GM19372 (cell line): Measurements from ENCODE around the gene HOXB3.

ENCODE experiments used
- ATAC-seq: cut with Tn5 transposase; IDR thresholded peaks from one replicate; pipeline ENCODE4 v1.9.1; 2021; ENCODE audit warnings: mild to moderate bottlenecking, low read depth, moderate library complexity; ENCODE audit not compliant: unreplicated experiment

The HOXB3 gene

GRCh38 chr17:48613862-48614694 lies 24.0 kb upstream of the HOXB3 start:
- no peak for ATAC-seq

- ATAC-seq: no peak
These were observed 23.0 kb upstream of the HOXB3 start for GRCh38 chr17:48612854-48613691.

GRCh38 chr17:48612456-48612853 lies 22.4 kb upstream of the HOXB3 start:
- no peak for ATAC-seq

GRCh38 chr17:48611681-48612455 lies 21.8 kb upstream of the HOXB3 start:
- ATAC-seq: no peak

- no peak for ATAC-seq
These were observed 21.2 kb upstream of the HOXB3 start for GRCh38 chr17:48611213-48611612.

GRCh38 chr17:48610282-48611211 lies 20.5 kb upstream of the HOXB3 start, which contains the start of gene HOXB7:
Gene HOXB7 (minus strand): TSS chr17:48611017. CDS start chr17:48610918, 99 bp downstream.
- no peak for ATAC-seq

GRCh38 chr17:48609759-48610281 lies 19.8 kb upstream of the HOXB3 start:
- no peak for ATAC-seq

GRCh38 chr17:48609033-48609432 lies 19.0 kb upstream of the HOXB3 start:
- no peak for ATAC-seq

- ATAC-seq: no peak
These were observed 18.4 kb upstream of the HOXB3 start for GRCh38 chr17:48608494-48608834.

- no peak for ATAC-seq
These were observed 17.0 kb upstream of the HOXB3 start for GRCh38 chr17:48606892-48607614.

GRCh38 chr17:48605991-48606891 lies 16.2 kb upstream of the HOXB3 start:
- no peak for ATAC-seq

- ATAC-seq: no peak
These were observed 15.4 kb upstream of the HOXB3 start for GRCh38 chr17:48605409-48605919.

- ATAC-seq: no peak
These were observed 14.8 kb upstream of the HOXB3 start, which contains the start of gene HOXB6 for GRCh38 chr17:48604770-48605329. Gene HOXB6 (minus strand): TSS chr17:48604986. CDS start chr17:48598150, 6,836 bp downstream.

- ATAC-seq: no peak
These were observed 14.1 kb upstream of the HOXB3 start for GRCh38 chr17:48603959-48604769.

GRCh38 chr17:48601539-48602425 lies 11.7 kb upstream of the HOXB3 start:
- ATAC-seq: no peak

- ATAC-seq: no peak
These were observed 11.1 kb upstream of the HOXB3 start for GRCh38 chr17:48601207-48601538.
